NCI-H2171 treated with DMSO at 0.1 percent for 48 hours (cell line): ENCODE data around the gene CPE.

ENCODE experiments used
- DNase-seq: peaks from one replicate; lab custom pipeline; 2025; lab: John Stamatoyannopoulos, UW

The CPE gene

GRCh38 chr4:165364452-165365080 lies 14.2 kb upstream of the CPE start:
- DNase-seq, result no peak

GRCh38 chr4:165367040-165367439 lies 11.8 kb upstream of the CPE start:
- DNase-seq, result no peak

GRCh38 chr4:165368114-165368513 lies 10.7 kb upstream of the CPE start:
- DNase-seq, result no peak

- DNase-seq, result no peak
These were observed 10.2 kb upstream of the CPE start for GRCh38 chr4:165368567-165368966.

GRCh38 chr4:165369522-165369921 lies 9.3 kb upstream of the CPE start:
- no peak for DNase-seq

- no peak for DNase-seq
These were observed 8.3 kb upstream of the CPE start for GRCh38 chr4:165370530-165370929.

- DNase-seq, result no peak
These were observed 3.3 kb upstream of the CPE start for GRCh38 chr4:165375465-165375864.

- peak; percentile 52 for DNase-seq
These were observed 437 bp upstream of the CPE start for GRCh38 chr4:165378398-165378744.

- DNase-seq, result peak; percentile 54
These were observed 863 bp downstream of the CPE start for GRCh38 chr4:165379678-165380064.

GRCh38 chr4:165380805-165381204 lies 2.0 kb downstream of the CPE start:
- DNase-seq, result no peak

GRCh38 chr4:165381821-165382373 lies 3.1 kb downstream of the CPE start:
- peak; percentile 5 for DNase-seq

GRCh38 chr4:165382640-165383039 lies 3.8 kb downstream of the CPE start:
- DNase-seq, result no peak

- peak; percentile 85 for DNase-seq
These were observed 4.8 kb downstream of the CPE start for GRCh38 chr4:165383591-165384073.

- peak; percentile 67 for DNase-seq
These were observed 5.4 kb downstream of the CPE start for GRCh38 chr4:165384186-165384585.

GRCh38 chr4:165384598-165384997 lies 5.8 kb downstream of the CPE start:
- peak; percentile 85 for DNase-seq

GRCh38 chr4:165385126-165385525 lies 6.3 kb downstream of the CPE start:
- peak; percentile 46 for DNase-seq

- DNase-seq, result no peak
These were observed 7.5 kb downstream of the CPE start for GRCh38 chr4:165386328-165386727.

- no peak for DNase-seq
These were observed 9.9 kb downstream of the CPE start for GRCh38 chr4:165388756-165389155.

GRCh38 chr4:165393051-165393450 lies 14.2 kb downstream of the CPE start:
- no peak for DNase-seq

GRCh38 chr4:165393704-165394103 lies 14.9 kb downstream of the CPE start:
- DNase-seq, result no peak

- DNase-seq, result no peak
These were observed 15.5 kb downstream of the CPE start for GRCh38 chr4:165394275-165394674.

GRCh38 chr4:165398570-165398969 lies 19.8 kb downstream of the CPE start:
- peak; percentile 95 for DNase-seq

GRCh38 chr4:165402375-165402774 lies 23.6 kb downstream of the CPE start:
- DNase-seq, result no peak

- DNase-seq, result no peak
These were observed 24.2 kb downstream of the CPE start for GRCh38 chr4:165403048-165403447.
